HepG2 (cell line): Measurements from ENCODE around the gene CLN6. TPM values are rescaled to one million over a fixed set of nuclear protein-coding genes. Genes with fewer than 3 reads are reported as not detected.

Source experiments
- ATAC-seq: fragments of 200-7000 bp; cut with Tn5 transposase; 3 replicates; pipeline ENCODE4 v1.9.1; 2020; ENCODE audit warnings: mild to moderate bottlenecking, moderate library complexity
- BruUV-seq: library from RNA; stranded (reverse); fragments of 400-500 nt; replicated peaks from 2 replicates; lab custom pipeline; 2021; lab: Mats Ljungman, UMichigan
- CTCF ChIA-PET: fragments of 300-600 bp; formaldehyde crosslinking; extraction: SDS; loops from one replicate; lab custom pipeline; 2021; ENCODE audit warnings: low total read pairs, inconsistent platforms, low intra/inter-chr PET ratio; lab: Yijun Ruan, JAX
- POLR2A ChIA-PET: fragments of 350-600 bp; sonication (Branson Sonifier 250); formaldehyde crosslinking; loops from one replicate; lab custom pipeline; 2020; ENCODE audit warnings: antibody characterized with exemption, inconsistent platforms; lab: Yijun Ruan, JAX
- DNase-seq: peaks from one replicate; pipeline ENCODE4 v3.0.0-alpha.2; 2015; ENCODE audit warnings: low spot score
- FAIRE-seq: peaks from 3 replicates; lab custom pipeline; 2011; peaks lifted over from hg19 to GRCh38; lab: Jason Lieb, UNC
- H2AFZ ChIP-seq: one replicate; pipeline ENCODE4 v1.6.1; 2011; ENCODE audit warnings: low read length, inconsistent platforms
- H3K27ac ChIP-seq: fragments of 300-600 bp; 3 replicates; pipeline ENCODE4 v1.8.0; 2011; ENCODE audit warnings: mixed run types, mild to moderate bottlenecking, mixed read lengths, low read length, inconsistent platforms; ENCODE audit not compliant: insufficient read depth; ENCODE audit errors: extremely low read length
- H3K27me3 ChIP-seq, 2 experiments: fragments of 200-600 bp in 1 of 2; 2 replicates in 1 of 2; 3 replicates in 1 of 2; pipeline versions ENCODE4 v1.6.0 to v1.8.0; 2011; ENCODE audit warnings: low read length in 2 of 2, mild to moderate bottlenecking in 2 of 2, moderate library complexity in 2 of 2, inconsistent platforms in 1 of 2; ENCODE audit not compliant: insufficient read depth in 2 of 2, control insufficient read depth in 1 of 2
- H3K36me3 ChIP-seq, 2 experiments: fragments of 200-600 bp in 1 of 2; replicated peaks in 1 of 2; 2 replicates in 1 of 2; 3 replicates in 1 of 2; pipeline versions ENCODE4 v1.5.1 to v1.8.0; 2011; ENCODE audit warnings: low read length in 2 of 2, inconsistent platforms in 1 of 2; ENCODE audit not compliant: insufficient read depth in 2 of 2, control insufficient read depth in 1 of 2
- H3K4me1 ChIP-seq: 2 replicates; pipeline ENCODE4 v1.5.1; 2012; ENCODE audit warnings: low read length, inconsistent platforms; ENCODE audit not compliant: insufficient read depth
- H3K4me2 ChIP-seq: 2 replicates; pipeline ENCODE4 v1.6.0; 2011; ENCODE audit warnings: low read depth, low read length, inconsistent platforms
- H3K4me3 ChIP-seq, 3 experiments: fragments of 200-600 bp in 1 of 3; sonication (generic), shearing (Covaris generic) in 1 of 3; replicated peaks in 1 of 3; 2 replicates each; pipeline ENCODE4 v1.5.1; 2011 to 2016; ENCODE audit warnings: low read length in 3 of 3, inconsistent platforms in 2 of 3, low read depth in 2 of 3, mild to moderate bottlenecking in 2 of 3, control low read depth in 1 of 3, mixed read lengths in 1 of 3; ENCODE audit not compliant: insufficient read depth in 1 of 3
- H3K79me2 ChIP-seq: one replicate; pipeline ENCODE4 v1.6.1; 2011; ENCODE audit warnings: low read length, inconsistent platforms; ENCODE audit not compliant: insufficient read depth
- H3K9ac ChIP-seq: 2 replicates; pipeline ENCODE4 v1.6.0; 2011; ENCODE audit warnings: mild to moderate bottlenecking, low read depth, low read length, inconsistent platforms; ENCODE audit not compliant: insufficient read depth
- H3K9me3 ChIP-seq: 2 replicates; pipeline ENCODE4 v1.5.1; 2012; ENCODE audit warnings: mild to moderate bottlenecking, low read length
- H4K20me1 ChIP-seq: 2 replicates; pipeline ENCODE4 v1.6.0; 2011; ENCODE audit warnings: inconsistent platforms, mild to moderate bottlenecking, low read length, moderate library complexity; ENCODE audit not compliant: insufficient read depth
- CCAR2 ChIP-seq: fragments of 200-400 bp; formaldehyde crosslinking; optimal IDR thresholded peaks from 2 replicates; pipeline ENCODE3; 2018; ENCODE audit warnings: low read depth, mild to moderate bottlenecking, low read length, moderate library complexity
- CHCHD3 ChIP-seq: sonication (generic); formaldehyde crosslinking; IDR thresholded peaks from 2 replicates; pipeline ENCODE4 v1.8.0; 2022; ENCODE audit warnings: mild to moderate bottlenecking, missing genetic modification reagents, moderate library complexity
- HIVEP1 ChIP-seq: sonication (generic); formaldehyde crosslinking; IDR thresholded peaks from 2 replicates; pipeline ENCODE4 v1.4.0; 2020; ENCODE audit warnings: mild to moderate bottlenecking, missing genetic modification reagents
- ISX ChIP-seq: sonication (generic); formaldehyde crosslinking; conservative IDR thresholded peaks from 2 replicates; pipeline ENCODE4 v1.5.0; 2020; ENCODE audit warnings: missing genetic modification reagents
- KDM6A ChIP-seq: IDR thresholded peaks from 2 replicates; pipeline ENCODE4 v1.6.1; 2016; ENCODE audit warnings: low read depth
- NFKBIZ ChIP-seq: IDR thresholded peaks from 2 replicates; pipeline ENCODE4 v1.6.1; 2018; ENCODE audit warnings: missing genetic modification reagents, missing compliant biosample characterization
- RAD51 ChIP-seq: fragments of 450-650 bp; IDR thresholded peaks from 2 replicates; pipeline ENCODE4 v1.6.1; 2016; ENCODE audit warnings: borderline replicate concordance
- TCF7 ChIP-seq: sonication (generic); IDR thresholded peaks from 2 replicates; pipeline ENCODE4 v1.6.1; 2016; ENCODE audit warnings: antibody characterized with exemption, low read depth
- TSC22D2 ChIP-seq: sonication (generic); formaldehyde crosslinking; IDR thresholded peaks from 2 replicates; pipeline ENCODE4 v1.5.1; 2020; ENCODE audit warnings: missing genetic modification reagents, mild to moderate bottlenecking, borderline replicate concordance
- ZNF549 ChIP-seq: sonication (generic); formaldehyde crosslinking; IDR thresholded peaks from 2 replicates; pipeline ENCODE4 v1.5.0; 2020; ENCODE audit warnings: missing genetic modification reagents
- WGBS: methylation state at CpG from one replicate; pipeline ENCODE4 v1.1.6; 2017; ENCODE audit warnings: low lambda C conversion rate; 5-methylcytosine and 5-hydroxymethylcytosine counted together
- in situ Hi-C: cut with HindIII; loops from 2 replicates; pipeline ENCODE4 v1.10.0; 2017; ENCODE audit warnings: low pct_unique_long_range_greater_than_20kb; ENCODE audit not compliant: extremely low pct_ligation_motif_present
- intact Hi-C: fragments of 100-400 bp; cut with micrococcal nuclease; formaldehyde crosslinking; loops from one replicate; pipeline ENCODE4 v1.10.0; 2022; ENCODE audit not compliant: unreplicated experiment
- polyA plus RNA-seq, 8 experiments: library from polyadenylated mRNA; depleted of rRNA in 3 of 8; stranded (reverse) in 7 of 8; unstranded in 1 of 8; fragments of >200 nt; fragmentation: Illumina TruSeq in 4 of 8; extraction: Trizol in 4 of 8; gene quantifications; 2 replicates each; pipeline versions ENCODE4 v1.2.1 to v1.2.3, GENCODE V29; 2011 to 2016; ENCODE audit warnings: low read depth in 4 of 8, missing spikeins in 1 of 8, mixed read lengths in 1 of 8; ENCODE audit not compliant: insufficient read depth in 1 of 8
- total RNA-seq, 5 experiments: library from RNA; depleted of rRNA; stranded (reverse); fragments of >200 nt; fragmentation: Illumina TruSeq; extraction: Trizol; gene quantifications; 2 replicates each; pipeline ENCODE4 v1.2.3, GENCODE V29; 2016; ENCODE audit warnings: low read depth in 1 of 5
- TF ChIP-seq, protein P1 (sequence below): sonication (generic); formaldehyde crosslinking; IDR thresholded peaks from 2 replicates; pipeline ENCODE4 v1.5.1; 2020; ENCODE audit warnings: mild to moderate bottlenecking, missing genetic modification reagents, borderline replicate concordance
- TF ChIP-seq, protein P2 (sequence below): IDR thresholded peaks from 2 replicates; pipeline ENCODE4 v1.6.1; 2016; ENCODE audit warnings: missing compliant biosample characterization, missing genetic modification reagents, borderline replicate concordance

The CLN6 gene
- total and polyA plus RNA-seq, 2 of the 13 experiments (the other 11 are each of a cell fraction or from before 2014, with no cell fraction given): 24.9 to 27.1 TPM

DNA sequence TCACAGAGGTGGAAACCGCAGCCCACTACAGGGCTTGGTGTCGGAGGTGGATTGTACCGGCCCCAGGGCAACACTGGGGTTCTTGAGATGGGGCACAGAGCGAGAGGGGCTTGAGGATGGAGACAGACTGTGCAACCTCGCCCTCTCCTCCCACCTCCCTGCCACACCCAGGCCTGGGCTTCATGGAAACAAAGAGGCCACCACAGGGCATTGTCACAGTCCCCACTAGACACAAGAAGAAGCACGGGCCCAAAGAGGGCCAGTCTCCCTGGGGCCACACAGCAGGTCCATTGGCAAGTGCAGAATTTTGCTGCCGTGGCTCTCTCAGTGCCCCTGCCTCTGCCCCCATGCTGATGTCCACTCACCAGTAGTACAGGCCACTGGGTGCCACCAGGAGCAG, 20.3 kb downstream of the CLN6 start:
- ATAC-seq: no peak
- POLR2A ChIA-PET: no interaction called here
- H3K79me2 ChIP-seq: no peaks in the 10 kb centered on the region
- intact Hi-C loops (no loop called here), in situ Hi-C loops (no loop called here)
- H3K9ac ChIP-seq: no peak overlapping the region
- H4K20me1 ChIP-seq: 0 out of 2 replicates have a peak, but pooled peaks cover 6% of the 10 kb centered on the region
- peaks cover 3 to 8% of the 10 kb centered on the region in 2 experiments; a peak in 4 of 5 replicates for H3K36me3 ChIP-seq
- CTCF ChIA-PET: no interaction called here
- peaks cover 23% of the 10 kb centered on the region for H3K4me1 ChIP-seq
- H3K4me2 ChIP-seq: no peak overlapping the region
- H3K9me3 ChIP-seq: no peaks in the 10 kb centered on the region
- BruUV-seq: no TSS peak
- no peak for DNase-seq
- H2AFZ ChIP-seq: no peak overlapping the region
- 80% methylated on average over 5 of the region's 7 CpGs for WGBS
- TF ChIP-seq TCF7: no peak
- TF ChIP-seq CHCHD3: no peak
- TF ChIP-seq KDM6A: no peak
- TF ChIP-seq ZNF549 (CRISPR knock-in tag): no peak
- TF ChIP-seq CCAR2: no peak
- no peak for TF ChIP-seq ISX
- no peak for TF ChIP-seq RAD51
- TF ChIP-seq TSC22D2 (CRISPR knock-in tag): no peak
- TF ChIP-seq, protein P1, sequence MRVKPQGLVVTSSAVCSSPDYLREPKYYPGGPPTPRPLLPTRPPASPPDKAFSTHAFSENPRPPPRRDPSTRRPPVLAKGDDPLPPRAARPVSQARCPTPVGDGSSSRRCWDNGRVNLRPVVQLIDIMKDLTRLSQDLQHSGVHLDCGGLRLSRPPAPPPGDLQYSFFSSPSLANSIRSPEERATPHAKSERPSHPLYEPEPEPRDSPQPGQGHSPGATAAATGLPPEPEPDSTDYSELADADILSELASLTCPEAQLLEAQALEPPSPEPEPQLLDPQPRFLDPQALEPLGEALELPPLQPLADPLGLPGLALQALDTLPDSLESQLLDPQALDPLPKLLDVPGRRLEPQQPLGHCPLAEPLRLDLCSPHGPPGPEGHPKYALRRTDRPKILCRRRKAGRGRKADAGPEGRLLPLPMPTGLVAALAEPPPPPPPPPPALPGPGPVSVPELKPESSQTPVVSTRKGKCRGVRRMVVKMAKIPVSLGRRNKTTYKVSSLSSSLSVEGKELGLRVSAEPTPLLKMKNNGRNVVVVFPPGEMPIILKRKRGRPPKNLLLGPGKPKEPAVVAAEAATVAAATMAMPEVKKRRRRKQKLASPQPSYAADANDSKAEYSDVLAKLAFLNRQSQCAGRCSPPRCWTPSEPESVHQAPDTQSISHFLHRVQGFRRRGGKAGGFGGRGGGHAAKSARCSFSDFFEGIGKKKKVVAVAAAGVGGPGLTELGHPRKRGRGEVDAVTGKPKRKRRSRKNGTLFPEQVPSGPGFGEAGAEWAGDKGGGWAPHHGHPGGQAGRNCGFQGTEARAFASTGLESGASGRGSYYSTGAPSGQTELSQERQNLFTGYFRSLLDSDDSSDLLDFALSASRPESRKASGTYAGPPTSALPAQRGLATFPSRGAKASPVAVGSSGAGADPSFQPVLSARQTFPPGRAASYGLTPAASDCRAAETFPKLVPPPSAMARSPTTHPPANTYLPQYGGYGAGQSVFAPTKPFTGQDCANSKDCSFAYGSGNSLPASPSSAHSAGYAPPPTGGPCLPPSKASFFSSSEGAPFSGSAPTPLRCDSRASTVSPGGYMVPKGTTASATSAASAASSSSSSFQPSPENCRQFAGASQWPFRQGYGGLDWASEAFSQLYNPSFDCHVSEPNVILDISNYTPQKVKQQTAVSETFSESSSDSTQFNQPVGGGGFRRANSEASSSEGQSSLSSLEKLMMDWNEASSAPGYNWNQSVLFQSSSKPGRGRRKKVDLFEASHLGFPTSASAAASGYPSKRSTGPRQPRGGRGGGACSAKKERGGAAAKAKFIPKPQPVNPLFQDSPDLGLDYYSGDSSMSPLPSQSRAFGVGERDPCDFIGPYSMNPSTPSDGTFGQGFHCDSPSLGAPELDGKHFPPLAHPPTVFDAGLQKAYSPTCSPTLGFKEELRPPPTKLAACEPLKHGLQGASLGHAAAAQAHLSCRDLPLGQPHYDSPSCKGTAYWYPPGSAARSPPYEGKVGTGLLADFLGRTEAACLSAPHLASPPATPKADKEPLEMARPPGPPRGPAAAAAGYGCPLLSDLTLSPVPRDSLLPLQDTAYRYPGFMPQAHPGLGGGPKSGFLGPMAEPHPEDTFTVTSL (CRISPR knock-in tag): no peak
- TF ChIP-seq HIVEP1: no peak
- TF ChIP-seq NFKBIZ (CRISPR knock-in tag): no peak
- TF ChIP-seq, protein P2, sequence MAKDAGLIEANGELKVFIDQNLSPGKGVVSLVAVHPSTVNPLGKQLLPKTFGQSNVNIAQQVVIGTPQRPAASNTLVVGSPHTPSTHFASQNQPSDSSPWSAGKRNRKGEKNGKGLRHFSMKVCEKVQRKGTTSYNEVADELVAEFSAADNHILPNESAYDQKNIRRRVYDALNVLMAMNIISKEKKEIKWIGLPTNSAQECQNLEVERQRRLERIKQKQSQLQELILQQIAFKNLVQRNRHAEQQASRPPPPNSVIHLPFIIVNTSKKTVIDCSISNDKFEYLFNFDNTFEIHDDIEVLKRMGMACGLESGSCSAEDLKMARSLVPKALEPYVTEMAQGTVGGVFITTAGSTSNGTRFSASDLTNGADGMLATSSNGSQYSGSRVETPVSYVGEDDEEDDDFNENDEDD (CRISPR knock-in tag): no peak
- TF ChIP-seq, all 625 proteins: peak for 0
- Histone ChIP-seq H3K27ac (no peak overlapping the region), H3K4me3 (no peak overlapping the region), H3K27me3 (no peaks in the 10 kb centered on the region)
- no peak for FAIRE-seq
